Uterus (tissue), 2 donors: Measurements from ENCODE around the gene DOCK4.

ENCODE experiments used
- POLR2A ChIP-seq, 2 donors: fragments of 450-650 bp; IDR thresholded peaks; one replicate each; pipeline ENCODE4 v1.6.1; 2016; ENCODE audit warnings: antibody characterized with exemption in 2 of 2, mild to moderate bottlenecking in 1 of 2, moderate library complexity in 1 of 2
- TF ChIP-seq, protein P1 (sequence below), 4 experiments: fragments of 200-600 bp in 2 of 4; fragments of 450-650 bp in 2 of 4; sonication (generic) in 2 of 4; IDR thresholded peaks; one replicate each; pipeline ENCODE4 v1.5.1; 2016 to 2019; ENCODE audit warnings: antibody characterized with exemption in 4 of 4, mild to moderate bottlenecking in 2 of 4, moderate library complexity in 1 of 4

- no peak for TF ChIP-seq POLR2A (IDR thresholded peaks at IDR 0.05)
- TF ChIP-seq, protein P1, sequence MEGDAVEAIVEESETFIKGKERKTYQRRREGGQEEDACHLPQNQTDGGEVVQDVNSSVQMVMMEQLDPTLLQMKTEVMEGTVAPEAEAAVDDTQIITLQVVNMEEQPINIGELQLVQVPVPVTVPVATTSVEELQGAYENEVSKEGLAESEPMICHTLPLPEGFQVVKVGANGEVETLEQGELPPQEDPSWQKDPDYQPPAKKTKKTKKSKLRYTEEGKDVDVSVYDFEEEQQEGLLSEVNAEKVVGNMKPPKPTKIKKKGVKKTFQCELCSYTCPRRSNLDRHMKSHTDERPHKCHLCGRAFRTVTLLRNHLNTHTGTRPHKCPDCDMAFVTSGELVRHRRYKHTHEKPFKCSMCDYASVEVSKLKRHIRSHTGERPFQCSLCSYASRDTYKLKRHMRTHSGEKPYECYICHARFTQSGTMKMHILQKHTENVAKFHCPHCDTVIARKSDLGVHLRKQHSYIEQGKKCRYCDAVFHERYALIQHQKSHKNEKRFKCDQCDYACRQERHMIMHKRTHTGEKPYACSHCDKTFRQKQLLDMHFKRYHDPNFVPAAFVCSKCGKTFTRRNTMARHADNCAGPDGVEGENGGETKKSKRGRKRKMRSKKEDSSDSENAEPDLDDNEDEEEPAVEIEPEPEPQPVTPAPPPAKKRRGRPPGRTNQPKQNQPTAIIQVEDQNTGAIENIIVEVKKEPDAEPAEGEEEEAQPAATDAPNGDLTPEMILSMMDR (IDR thresholded peaks at IDR 0.05) = no peak
Measured at GRCh38 chr7:111982133-111982532, 224.1 kb downstream of the DOCK4 start.
